ENCODE results near the gene MRPS26.

- TF ChIP-seq POLR2A (IDR thresholded peaks at IDR 0.05; ENCODE audit: low read depth, low read length) (no peak), TAF1 (IDR thresholded peaks at IDR 0.05; ENCODE audit: borderline replicate concordance, low read depth, low read length) (no peak), POLR2AphosphoS5 (IDR thresholded peaks at IDR 0.05; ENCODE audit: low read depth, low read length) (no peak)
Measured at GRCh38 chr20:3067139-3068014, 21.5 kb downstream of the MRPS26 start.

Measured in GM12892 (cell line).